Omental fat pad (tissue), 4 donors: ENCODE data around the gene POU2F3. TPM values are rescaled to one million over a fixed set of nuclear protein-coding genes. Genes with fewer than 3 reads are reported as not detected.

ENCODE experiments used
- ATAC-seq: fragments of 150-250 bp; one replicate; pipeline ENCODE4 v1.9.1; 2016; ENCODE audit warnings: mild to moderate bottlenecking, moderate library complexity; ENCODE audit not compliant: low FRiP score
- DNase-seq: peaks from one replicate; pipeline ENCODE4 v3.0.0-alpha.2; 2019; ENCODE audit warnings: low spot score
- CTCF ChIP-seq, 3 donors: fragments of 450-650 bp; IDR thresholded peaks; one replicate each; pipeline ENCODE4 v1.5.1; 2016 to 2017; ENCODE audit warnings: antibody characterized with exemption in 3 of 3, mild to moderate bottlenecking in 3 of 3, moderate library complexity in 2 of 3
- total RNA-seq, 4 donors: library from RNA; depleted of rRNA; stranded (reverse); fragments of >200 nt; gene quantifications; one replicate each; pipeline ENCODE4 v1.1.0, GENCODE V29; 2016

Gene POU2F3
- total RNA-seq, 4 donors from 2014 or later: 0.19 to 0.24 TPM; not detected in 2

DNA sequence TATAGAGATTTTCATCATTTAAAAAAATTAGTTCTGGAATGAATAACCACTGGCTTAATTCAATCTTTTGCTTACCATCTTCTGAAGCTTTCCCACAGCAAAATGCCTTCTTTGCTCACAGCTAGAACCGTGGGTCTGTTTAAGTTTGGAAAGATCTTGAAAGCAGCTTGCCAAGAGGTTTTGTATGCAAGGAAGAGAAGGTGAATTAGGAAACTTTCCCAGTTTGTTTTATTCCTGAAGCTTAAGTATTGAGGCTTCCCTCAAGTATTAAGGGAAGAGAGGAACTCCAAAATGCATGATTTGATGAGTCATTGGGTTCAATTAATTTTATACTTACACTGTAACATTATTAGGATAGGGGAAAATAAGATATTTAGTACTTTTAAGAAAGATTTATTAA lies 94.4 kb downstream of the POU2F3 start:
- ATAC-seq (no peak), DNase-seq (no peak)
- TF ChIP-seq CTCF (IDR thresholded peaks at IDR 0.05): no peak

DNA sequence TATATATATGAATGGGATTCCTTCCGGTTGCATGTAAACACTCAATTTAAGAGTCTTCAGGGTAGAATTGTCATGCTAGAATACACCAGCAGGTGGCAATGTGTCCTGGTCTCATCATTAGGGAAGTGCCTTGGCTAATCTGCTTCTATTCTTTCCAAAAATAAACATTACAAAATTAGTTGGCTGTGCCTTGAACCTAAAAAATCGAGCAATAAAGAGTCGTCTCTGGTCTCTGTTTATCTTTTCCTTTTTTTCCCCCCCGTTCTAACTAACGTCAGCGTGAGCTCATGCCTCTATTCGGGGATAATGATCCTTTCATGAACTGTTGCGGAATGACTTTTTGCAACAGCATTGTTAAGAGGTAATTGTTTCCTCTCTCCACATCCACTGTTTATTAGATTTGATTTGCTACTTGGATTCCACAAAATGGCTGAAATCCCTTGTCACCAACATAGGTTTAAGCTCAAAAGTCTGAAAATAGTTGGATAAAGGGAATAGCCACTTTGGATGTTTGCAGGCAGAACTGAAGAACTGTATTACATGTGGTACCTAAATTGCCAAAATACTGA lies 95.0 kb downstream of the POU2F3 start:
- ATAC-seq (peak; percentile 21), DNase-seq (peak; percentile 70)
- TF ChIP-seq CTCF (IDR thresholded peaks at IDR 0.05): peak in 2 of 3 donors; percentile 3 to 20

GRCh38 chr11:120335556-120335907 lies 95.6 kb downstream of the POU2F3 start:
- no peak for DNase-seq
- no peak for TF ChIP-seq CTCF (IDR thresholded peaks at IDR 0.05)
- peak; percentile 13 for ATAC-seq

- peak; percentile 78 for DNase-seq
- TF ChIP-seq CTCF (IDR thresholded peaks at IDR 0.05): no peak
- ATAC-seq: peak; percentile 85
These were observed 96.1 kb downstream of the POU2F3 start, which contains the start of gene ARHGEF12 for GRCh38 chr11:120335908-120336640. Gene ARHGEF12 (plus strand): TSS chr11:120336413. CDS start chr11:120337244, 831 bp downstream.

DNA sequence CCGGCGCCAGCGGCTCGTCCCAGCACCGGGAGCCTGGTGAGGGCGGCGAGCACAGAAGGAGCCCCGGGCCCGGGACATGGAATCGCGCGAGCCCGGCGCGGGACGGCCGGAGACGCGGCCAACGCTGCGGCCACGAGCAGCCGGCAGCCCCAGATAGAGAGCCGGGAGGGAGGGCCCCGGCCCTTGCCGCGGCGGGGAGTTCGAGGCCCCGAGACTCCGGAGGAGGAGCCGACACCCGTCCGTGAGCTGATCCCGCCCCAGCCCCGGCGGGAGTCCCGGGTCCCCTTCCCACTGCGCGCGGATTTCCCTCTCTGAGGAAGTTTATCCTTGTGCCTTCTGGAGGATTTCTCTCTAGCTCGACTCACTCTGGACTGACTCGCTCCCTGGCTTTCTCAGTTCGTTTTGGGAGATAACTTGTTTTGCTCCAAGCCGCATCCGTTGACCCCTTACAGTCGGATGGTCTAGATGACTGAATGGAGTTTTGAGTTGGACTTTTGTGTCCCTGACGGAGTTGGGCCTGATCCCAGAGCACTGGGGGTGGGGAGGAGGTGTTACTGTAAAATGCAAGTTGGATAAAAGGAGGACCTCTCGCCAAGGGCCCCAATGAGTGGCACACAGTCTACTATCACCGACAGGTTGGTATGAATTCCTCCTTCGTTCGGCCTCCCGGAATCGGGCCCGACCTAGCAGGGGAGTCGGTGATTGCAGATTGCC lies 96.9 kb downstream of the POU2F3 start:
- no peak for TF ChIP-seq CTCF (IDR thresholded peaks at IDR 0.05)
- DNase-seq (no peak), ATAC-seq (peak; percentile 25)

- DNase-seq: no peak
- ATAC-seq: no peak
- no peak for TF ChIP-seq CTCF (IDR thresholded peaks at IDR 0.05)
These were observed 97.6 kb downstream of the POU2F3 start for GRCh38 chr11:120337355-120338106.
